Measurements from ENCODE around the gene MACF1.

The MACF1 gene

DNA sequence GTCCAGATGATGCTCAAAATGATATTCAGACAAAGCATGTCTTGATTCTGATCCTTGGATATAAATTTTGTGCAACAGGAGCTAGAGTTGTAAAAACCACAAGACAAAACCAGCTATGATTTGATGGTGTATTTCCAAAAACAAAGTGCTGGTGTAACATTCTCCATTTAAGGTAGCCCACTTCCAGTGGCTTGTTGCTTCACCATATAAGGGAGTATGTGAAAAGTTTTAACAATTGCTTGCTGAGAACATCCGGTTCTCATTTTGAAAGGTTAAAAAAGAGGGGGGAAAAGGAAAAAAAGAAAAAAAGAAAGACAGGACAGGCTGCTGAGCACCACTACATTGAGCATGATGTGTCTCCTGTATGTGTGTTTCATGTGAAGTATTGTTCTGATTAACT is 123.6 kb downstream of the MACF1 start:
- Histone ChIP-seq H2BK15ac (ENCODE audit: low read depth, poor library complexity, severe bottlenecking) (no peak overlapping the region), H3K9ac (ENCODE audit: low read length) (no peak overlapping the region), H3K4me3 (ENCODE audit: insufficient read depth in 1 of 2, low read depth in 1 of 2, low read length in 2 of 2) (no peak overlapping the region), H3K36me3 (ENCODE audit: control insufficient read depth in 1 of 2, insufficient read depth in 2 of 2, low read depth in 1 of 2, low read length in 2 of 2) (peaks cover 16 to 90% of the 10 kb centered on the region in 2 experiments), H3K27ac (ENCODE audit: low read length, poor library complexity, severe bottlenecking) (no peak overlapping the region), H3K27me3 (ENCODE audit: control insufficient read depth in 1 of 2, insufficient read depth in 1 of 2, low read length in 2 of 2) (no peaks in the 10 kb centered on the region), H3K18ac (ENCODE audit: low read depth in 1 of 2, low read length in 2 of 2) (no peak overlapping the region), H2BK12ac (ENCODE audit: low read length in 2 of 2) (no peak overlapping the region), H2AK5ac (ENCODE audit: low read length, severe bottlenecking) (no peak overlapping the region), H2BK5ac (ENCODE audit: low read depth, low read length, poor library complexity, severe bottlenecking) (no peak overlapping the region), H3K79me1 (replicated peaks; ENCODE audit: low read length, poor library complexity, severe bottlenecking) (peaks cover 25% of the 10 kb centered on the region), H2BK120ac (ENCODE audit: low read depth, low read length) (no peak overlapping the region), H2AFZ (ENCODE audit: low read depth, low read length) (no peak overlapping the region), H4K91ac (ENCODE audit: low read length) (no peak overlapping the region), H3K4me2 (ENCODE audit: low read length, poor library complexity, severe bottlenecking) (no peak overlapping the region), H3K23ac (ENCODE audit: low read length in 2 of 2) (no peak overlapping the region), H3K4me1 (ENCODE audit: control insufficient read depth, insufficient read depth, low read depth, low read length) (peaks cover 6% of the 10 kb centered on the region), H3K9me3 (ENCODE audit: control insufficient read depth, low read length) (no peaks in the 10 kb centered on the region), H3K4ac (ENCODE audit: low read depth in 1 of 2, low read length in 2 of 2) (no peak overlapping the region), H3K14ac (ENCODE audit: low read length in 2 of 2) (no peak overlapping the region), H4K8ac (ENCODE audit: low read length) (no peak overlapping the region)
- DNase-seq: no peak
- WGBS: 100% methylated on average over 1 of the region's 1 CpG

- H2BK12ac ChIP-seq (ENCODE audit: low read length in 2 of 2): no peak overlapping the region
- H3K9me3 ChIP-seq (ENCODE audit: control insufficient read depth, low read length): no peaks in the 10 kb centered on the region
- no peak overlapping the region for H3K18ac ChIP-seq (ENCODE audit: low read depth in 1 of 2, low read length in 2 of 2)
- peaks cover 25% of the 10 kb centered on the region for H3K79me1 ChIP-seq (replicated peaks; ENCODE audit: low read length, poor library complexity, severe bottlenecking)
- H3K27ac ChIP-seq (ENCODE audit: low read length, poor library complexity, severe bottlenecking): no peak overlapping the region
- peaks cover 15 to 92% of the 10 kb centered on the region in 2 experiments for H3K36me3 ChIP-seq (ENCODE audit: control insufficient read depth in 1 of 2, insufficient read depth in 2 of 2, low read depth in 1 of 2, low read length in 2 of 2)
- H3K23ac ChIP-seq (ENCODE audit: low read length in 2 of 2): no peak overlapping the region
- no peak overlapping the region for H3K14ac ChIP-seq (ENCODE audit: low read length in 2 of 2)
- no peak overlapping the region for H2BK120ac ChIP-seq (ENCODE audit: low read depth, low read length)
- H3K4me1 ChIP-seq (ENCODE audit: control insufficient read depth, insufficient read depth, low read depth, low read length): peaks cover 6% of the 10 kb centered on the region
- H2AK5ac ChIP-seq (ENCODE audit: low read length, severe bottlenecking): no peak overlapping the region
- H4K8ac ChIP-seq (ENCODE audit: low read length): no peak overlapping the region
- no peak overlapping the region for H3K9ac ChIP-seq (ENCODE audit: low read length)
- no peaks in the 10 kb centered on the region for H3K27me3 ChIP-seq (ENCODE audit: control insufficient read depth in 1 of 2, insufficient read depth in 1 of 2, low read length in 2 of 2)
- no peak overlapping the region for H2AFZ ChIP-seq (ENCODE audit: low read depth, low read length)
- H3K4me2 ChIP-seq (ENCODE audit: low read length, poor library complexity, severe bottlenecking): no peak overlapping the region
- no peak for DNase-seq
- H4K91ac ChIP-seq (ENCODE audit: low read length): no peak overlapping the region
- H3K4me3 ChIP-seq (ENCODE audit: insufficient read depth in 1 of 2, low read depth in 1 of 2, low read length in 2 of 2): no peak overlapping the region
- WGBS: 92% methylated on average over 3 of the region's 4 CpGs
- H2BK15ac ChIP-seq (ENCODE audit: low read depth, poor library complexity, severe bottlenecking): no peak overlapping the region
- no peak overlapping the region for H3K4ac ChIP-seq (ENCODE audit: low read depth in 1 of 2, low read length in 2 of 2)
- H2BK5ac ChIP-seq (ENCODE audit: low read depth, low read length, poor library complexity, severe bottlenecking): no peak overlapping the region
Observed at GRCh38 chr1:39328586-39329121, 124.2 kb downstream of the MACF1 start.

GRCh38 chr1:39331647-39332046 is 127.2 kb downstream of the MACF1 start:
- H3K4me1 ChIP-seq (ENCODE audit: control insufficient read depth, insufficient read depth, low read depth, low read length): peaks cover 6% of the 10 kb centered on the region
- H2AFZ ChIP-seq (ENCODE audit: low read depth, low read length): no peak overlapping the region
- H2BK12ac ChIP-seq (ENCODE audit: low read length in 2 of 2): no peak overlapping the region
- H2AK5ac ChIP-seq (ENCODE audit: low read length, severe bottlenecking): peak overlapping the region; percentile 9
- H3K79me1 ChIP-seq (replicated peaks; ENCODE audit: low read length, poor library complexity, severe bottlenecking): peaks cover 22% of the 10 kb centered on the region
- H4K8ac ChIP-seq (ENCODE audit: low read length): no peak overlapping the region
- no peak overlapping the region for H4K91ac ChIP-seq (ENCODE audit: low read length)
- no peak overlapping the region for H3K18ac ChIP-seq (ENCODE audit: low read depth in 1 of 2, low read length in 2 of 2)
- H2BK120ac ChIP-seq (ENCODE audit: low read depth, low read length): no peak overlapping the region
- H3K36me3 ChIP-seq (ENCODE audit: control insufficient read depth in 1 of 2, insufficient read depth in 2 of 2, low read depth in 1 of 2, low read length in 2 of 2): peaks cover 12 to 81% of the 10 kb centered on the region in 2 experiments
- H3K9me3 ChIP-seq (ENCODE audit: control insufficient read depth, low read length): no peaks in the 10 kb centered on the region
- no peaks in the 10 kb centered on the region for H3K27me3 ChIP-seq (ENCODE audit: control insufficient read depth in 1 of 2, insufficient read depth in 1 of 2, low read length in 2 of 2)
- no peak overlapping the region for H2BK15ac ChIP-seq (ENCODE audit: low read depth, poor library complexity, severe bottlenecking)
- no peak overlapping the region for H3K9ac ChIP-seq (ENCODE audit: low read length)
- WGBS: 97% methylated on average over 5 of the region's 5 CpGs
- no peak overlapping the region for H3K4me2 ChIP-seq (ENCODE audit: low read length, poor library complexity, severe bottlenecking)
- DNase-seq: no peak
- H3K4me3 ChIP-seq (ENCODE audit: insufficient read depth in 1 of 2, low read depth in 1 of 2, low read length in 2 of 2): no peak overlapping the region
- no peak overlapping the region for H3K14ac ChIP-seq (ENCODE audit: low read length in 2 of 2)
- no peak overlapping the region for H2BK5ac ChIP-seq (ENCODE audit: low read depth, low read length, poor library complexity, severe bottlenecking)
- no peak overlapping the region for H3K27ac ChIP-seq (ENCODE audit: low read length, poor library complexity, severe bottlenecking)
- no peak overlapping the region for H3K23ac ChIP-seq (ENCODE audit: low read length in 2 of 2)
- no peak overlapping the region for H3K4ac ChIP-seq (ENCODE audit: low read depth in 1 of 2, low read length in 2 of 2)

DNA sequence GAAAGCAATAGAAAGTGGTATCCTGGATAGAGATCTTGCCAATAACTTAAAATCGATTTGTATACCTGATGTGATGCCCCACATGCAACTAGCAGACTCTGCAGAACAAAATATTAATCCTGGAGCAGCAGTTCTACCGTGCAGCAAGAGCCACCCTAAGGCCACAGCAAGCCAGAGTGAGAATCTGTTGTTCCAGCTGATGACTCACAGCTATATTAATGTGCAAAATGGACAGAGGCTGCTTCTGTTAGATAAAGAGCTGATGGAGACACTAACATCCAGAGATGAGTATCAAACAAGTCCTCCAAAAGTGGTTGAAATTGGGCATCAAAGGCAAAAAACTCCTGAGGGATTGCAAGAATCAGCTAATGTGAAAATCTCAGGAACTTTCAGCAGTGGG is 127.8 kb downstream of the MACF1 start:
- Histone ChIP-seq H3K36me3 (ENCODE audit: control insufficient read depth in 1 of 2, insufficient read depth in 2 of 2, low read depth in 1 of 2, low read length in 2 of 2) (peaks cover 12 to 81% of the 10 kb centered on the region in 2 experiments), H2BK5ac (ENCODE audit: low read depth, low read length, poor library complexity, severe bottlenecking) (no peak overlapping the region), H4K91ac (ENCODE audit: low read length) (no peak overlapping the region), H3K27me3 (ENCODE audit: control insufficient read depth in 1 of 2, insufficient read depth in 1 of 2, low read length in 2 of 2) (no peaks in the 10 kb centered on the region), H3K23ac (ENCODE audit: low read length in 2 of 2) (no peak overlapping the region), H2AK5ac (ENCODE audit: low read length, severe bottlenecking) (no peak overlapping the region), H3K18ac (ENCODE audit: low read depth in 1 of 2, low read length in 2 of 2) (no peak overlapping the region), H3K79me1 (replicated peaks; ENCODE audit: low read length, poor library complexity, severe bottlenecking) (peaks cover 22% of the 10 kb centered on the region), H3K4me3 (ENCODE audit: insufficient read depth in 1 of 2, low read depth in 1 of 2, low read length in 2 of 2) (no peak overlapping the region), H3K4ac (ENCODE audit: low read depth in 1 of 2, low read length in 2 of 2) (no peak overlapping the region), H3K4me2 (ENCODE audit: low read length, poor library complexity, severe bottlenecking) (no peak overlapping the region), H3K27ac (ENCODE audit: low read length, poor library complexity, severe bottlenecking) (no peak overlapping the region), H3K4me1 (ENCODE audit: control insufficient read depth, insufficient read depth, low read depth, low read length) (peaks cover 6% of the 10 kb centered on the region), H4K8ac (ENCODE audit: low read length) (no peak overlapping the region), H3K9me3 (ENCODE audit: control insufficient read depth, low read length) (no peaks in the 10 kb centered on the region), H3K14ac (ENCODE audit: low read length in 2 of 2) (no peak overlapping the region), H2BK120ac (ENCODE audit: low read depth, low read length) (no peak overlapping the region), H2AFZ (ENCODE audit: low read depth, low read length) (no peak overlapping the region), H3K9ac (ENCODE audit: low read length) (no peak overlapping the region), H2BK15ac (ENCODE audit: low read depth, poor library complexity, severe bottlenecking) (no peak overlapping the region), H2BK12ac (ENCODE audit: low read length in 2 of 2) (no peak overlapping the region)
- DNase-seq: no peak
- 100% methylated on average over 2 of the region's 2 CpGs for WGBS

Measured in mesenchymal stem cell (in vitro differentiated cells and primary cell).